DND-41 (cell line): ENCODE results near the gene FAM171A2.

Experiments used
- EZH2 ChIP-seq: IDR thresholded peaks from 3 replicates; pipeline ENCODE4 v1.6.1; 2012; ENCODE audit warnings: borderline replicate concordance, low read depth, mild to moderate bottlenecking, moderate library complexity, low read length, inconsistent platforms; ENCODE audit not compliant: severe bottlenecking
- TF ChIP-seq, protein P1 (sequence below): IDR thresholded peaks from 2 replicates; pipeline ENCODE4 v1.5.1; 2012; ENCODE audit warnings: borderline replicate concordance, low read length, moderate library complexity, mild to moderate bottlenecking; ENCODE audit not compliant: poor library complexity, severe bottlenecking; ENCODE audit errors: extremely low read depth

DNA sequence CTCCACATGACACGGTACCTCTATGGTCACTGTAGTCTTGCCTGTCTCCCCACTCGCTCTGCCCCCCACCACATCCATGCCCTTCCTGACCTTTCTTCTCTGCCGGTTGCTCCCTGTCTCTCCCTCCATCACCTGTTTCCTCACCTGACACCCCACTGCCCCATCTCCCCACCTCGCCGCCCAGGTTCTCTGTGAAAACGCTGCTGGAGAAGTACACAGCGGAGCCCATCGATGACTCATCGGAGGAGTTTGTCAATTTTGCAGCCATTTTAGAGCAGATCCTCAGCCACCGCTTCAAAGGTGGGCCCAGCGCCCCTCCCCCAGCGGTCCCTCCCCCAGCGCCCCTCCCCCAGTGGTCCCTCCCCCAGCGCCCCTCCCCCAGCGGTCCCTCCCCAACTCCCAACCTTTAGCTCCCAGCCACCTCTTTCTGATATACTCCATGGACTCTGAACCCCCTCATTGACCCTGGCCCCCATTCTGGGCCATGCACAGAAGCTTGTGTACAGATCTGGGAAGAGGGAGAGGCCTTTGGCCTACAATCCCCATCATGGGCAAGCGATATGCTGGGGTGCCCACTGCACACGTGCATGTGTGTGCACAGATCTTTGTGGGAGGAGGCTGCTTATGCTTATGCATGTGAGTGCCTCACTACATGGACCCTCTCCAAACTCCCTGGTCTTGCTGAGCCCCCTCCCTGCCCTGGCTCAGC is 51.1 kb downstream of the FAM171A2 start:
- TF ChIP-seq, protein P1, sequence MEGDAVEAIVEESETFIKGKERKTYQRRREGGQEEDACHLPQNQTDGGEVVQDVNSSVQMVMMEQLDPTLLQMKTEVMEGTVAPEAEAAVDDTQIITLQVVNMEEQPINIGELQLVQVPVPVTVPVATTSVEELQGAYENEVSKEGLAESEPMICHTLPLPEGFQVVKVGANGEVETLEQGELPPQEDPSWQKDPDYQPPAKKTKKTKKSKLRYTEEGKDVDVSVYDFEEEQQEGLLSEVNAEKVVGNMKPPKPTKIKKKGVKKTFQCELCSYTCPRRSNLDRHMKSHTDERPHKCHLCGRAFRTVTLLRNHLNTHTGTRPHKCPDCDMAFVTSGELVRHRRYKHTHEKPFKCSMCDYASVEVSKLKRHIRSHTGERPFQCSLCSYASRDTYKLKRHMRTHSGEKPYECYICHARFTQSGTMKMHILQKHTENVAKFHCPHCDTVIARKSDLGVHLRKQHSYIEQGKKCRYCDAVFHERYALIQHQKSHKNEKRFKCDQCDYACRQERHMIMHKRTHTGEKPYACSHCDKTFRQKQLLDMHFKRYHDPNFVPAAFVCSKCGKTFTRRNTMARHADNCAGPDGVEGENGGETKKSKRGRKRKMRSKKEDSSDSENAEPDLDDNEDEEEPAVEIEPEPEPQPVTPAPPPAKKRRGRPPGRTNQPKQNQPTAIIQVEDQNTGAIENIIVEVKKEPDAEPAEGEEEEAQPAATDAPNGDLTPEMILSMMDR = no peak
- TF ChIP-seq EZH2 = no peak
